IMR-90 (cell line): ENCODE measurements around the gene STX4. TPM values are rescaled to one million over a fixed set of nuclear protein-coding genes. Genes with fewer than 3 reads are reported as not detected.

Experiments used
- ATAC-seq: fragments of 200-7000 bp; cut with Tn5 transposase; 2 replicates; pipeline ENCODE4 v1.9.1; 2020; ENCODE audit warnings: low read depth, mild to moderate bottlenecking, moderate library complexity
- BruUV-seq: library from RNA; stranded (reverse); fragments of 400-500 nt; replicated peaks from 2 replicates; lab custom pipeline; 2021; lab: Mats Ljungman, UMichigan
- CTCF ChIA-PET: fragments of 300-600 bp; formaldehyde crosslinking; extraction: SDS; loops from one replicate; lab custom pipeline; 2021; ENCODE audit warnings: antibody characterized with exemption; lab: Yijun Ruan, JAX
- POLR2A ChIA-PET: fragments of 300-600 bp; sonication (Branson Sonifier 250); formaldehyde crosslinking; loops from one replicate; lab custom pipeline; 2022; ENCODE audit warnings: antibody characterized with exemption; ENCODE audit not compliant: unreplicated experiment; lab: Charles Lee
- DNase-seq: peaks from one replicate; pipeline ENCODE4 v3.0.0; 2013
- H2AFZ ChIP-seq: replicated peaks from 2 replicates; pipeline ENCODE3; 2013; ENCODE audit warnings: low read length, mild to moderate bottlenecking; ENCODE audit not compliant: poor library complexity
- H2AK5ac ChIP-seq: 2 replicates; pipeline ENCODE4 v1.6.1; 2013; ENCODE audit warnings: low read depth, low read length, inconsistent platforms
- H2AK9ac ChIP-seq: replicated peaks from 2 replicates; pipeline ENCODE3; 2013; ENCODE audit warnings: mild to moderate bottlenecking, low read depth, low read length, moderate library complexity; ENCODE audit not compliant: poor library complexity
- H2BK120ac ChIP-seq: 2 replicates; pipeline ENCODE4 v1.6.1; 2013; ENCODE audit warnings: low read depth, low read length, inconsistent platforms
- H2BK15ac ChIP-seq: 3 replicates; pipeline ENCODE4 v1.6.1; 2013; ENCODE audit warnings: low read depth, low read length, inconsistent platforms
- H2BK20ac ChIP-seq: 2 replicates; pipeline ENCODE4 v1.6.1; 2013; ENCODE audit warnings: low read depth, mild to moderate bottlenecking, inconsistent platforms, low read length, moderate library complexity
- H2BK5ac ChIP-seq: 2 replicates; pipeline ENCODE4 v1.6.1; 2013; ENCODE audit warnings: mild to moderate bottlenecking, low read depth, low read length, inconsistent platforms; ENCODE audit not compliant: poor library complexity, severe bottlenecking
- H3K14ac ChIP-seq: replicated peaks from 2 replicates; pipeline ENCODE4 v1.6.1; 2013; ENCODE audit warnings: low read depth, low read length, inconsistent platforms
- H3K18ac ChIP-seq: 2 replicates; pipeline ENCODE4 v1.6.1; 2013; ENCODE audit warnings: low read depth, low read length, control low read depth
- H3K23ac ChIP-seq: 2 replicates; pipeline ENCODE4 v1.6.1; 2013; ENCODE audit warnings: low read depth, low read length, inconsistent platforms
- H3K27ac ChIP-seq: 2 replicates; pipeline ENCODE4 v1.5.1; 2013; ENCODE audit warnings: mild to moderate bottlenecking, control low read depth, low read length; ENCODE audit not compliant: insufficient read depth
- H3K27me3 ChIP-seq: 2 replicates; pipeline ENCODE4 v1.6.1; 2013; ENCODE audit warnings: low read length; ENCODE audit not compliant: control insufficient read depth, insufficient read depth
- H3K36me3 ChIP-seq: 2 replicates; pipeline ENCODE4 v1.6.1; 2013; ENCODE audit warnings: low read length, mixed read lengths; ENCODE audit not compliant: control insufficient read depth, insufficient read depth
- H3K4ac ChIP-seq: 2 replicates; pipeline ENCODE4 v1.6.1; 2013; ENCODE audit warnings: low read depth, low read length, inconsistent platforms
- H3K4me1 ChIP-seq: 2 replicates; pipeline ENCODE4 v1.6.1; 2013; ENCODE audit warnings: low read length, mixed read lengths; ENCODE audit not compliant: control insufficient read depth, insufficient read depth
- H3K4me2 ChIP-seq: 2 replicates; pipeline ENCODE4 v1.6.1; 2013; ENCODE audit warnings: low read depth, mild to moderate bottlenecking, control low read depth, low read length, moderate library complexity
- H3K4me3 ChIP-seq: 2 replicates; pipeline ENCODE4 v1.5.1; 2013; ENCODE audit warnings: low read depth, mild to moderate bottlenecking, control low read depth, low read length, moderate library complexity; ENCODE audit not compliant: insufficient read depth
- H3K56ac ChIP-seq: 2 replicates; pipeline ENCODE4 v1.6.1; 2013; ENCODE audit warnings: low read length, inconsistent platforms; ENCODE audit not compliant: insufficient read depth; ENCODE audit errors: extremely low read depth
- H3K79me1 ChIP-seq, 2 experiments: 2 replicates each; pipeline ENCODE4 v1.6.1; 2013; ENCODE audit warnings: low read length in 2 of 2, inconsistent platforms in 1 of 2, low read depth in 1 of 2
- H3K9ac ChIP-seq: 2 replicates; pipeline ENCODE4 v1.6.1; 2013; ENCODE audit warnings: low read depth, low read length, control low read depth
- H3K9me1 ChIP-seq: 2 replicates; pipeline ENCODE4 v1.6.1; 2013; ENCODE audit warnings: low read length, inconsistent platforms; ENCODE audit not compliant: insufficient read depth
- H3K9me3 ChIP-seq: 2 replicates; pipeline ENCODE4 v1.6.1; 2013; ENCODE audit warnings: low read length; ENCODE audit not compliant: control insufficient read depth, insufficient read depth
- H4K20me1 ChIP-seq: 2 replicates; pipeline ENCODE4 v1.6.1; 2013; ENCODE audit warnings: low read length, inconsistent platforms; ENCODE audit not compliant: insufficient read depth
- H4K5ac ChIP-seq: 2 replicates; pipeline ENCODE4 v1.6.1; 2013; ENCODE audit warnings: mild to moderate bottlenecking, low read depth, low read length, control low read depth
- H4K8ac ChIP-seq, 2 experiments: 2 replicates each; pipeline ENCODE4 v1.6.1; 2013; ENCODE audit warnings: low read depth in 2 of 2, low read length in 2 of 2, control low read depth in 1 of 2, inconsistent platforms in 1 of 2
- H4K91ac ChIP-seq: 2 replicates; pipeline ENCODE4 v1.6.1; 2013; ENCODE audit warnings: low read depth, low read length, inconsistent platforms; ENCODE audit not compliant: insufficient read depth
- BHLHE40 ChIP-seq: fragments of 150-350 bp; IDR thresholded peaks from 2 replicates; pipeline ENCODE4 v1.6.1; 2016; ENCODE audit warnings: mild to moderate bottlenecking, low read depth, low read length
- CEBPB ChIP-seq: IDR thresholded peaks from 2 replicates; pipeline ENCODE4 v1.6.1; 2012; ENCODE audit warnings: low read depth, low read length, improper control_type of control experiment
- CTCF ChIP-seq: conservative IDR thresholded peaks from 2 replicates; pipeline ENCODE4 v1.5.1; 2012; ENCODE audit warnings: mild to moderate bottlenecking, low read depth, low read length, improper control_type of control experiment
- FOS ChIP-seq: fragments of 150-350 bp; IDR thresholded peaks from 2 replicates; pipeline ENCODE4 v1.6.1; 2016; ENCODE audit warnings: low read depth, low read length
- MAFK ChIP-seq: IDR thresholded peaks from 2 replicates; pipeline ENCODE4 v1.6.1; 2012; ENCODE audit warnings: low read depth, low read length, improper control_type of control experiment
- POLR2A ChIP-seq: IDR thresholded peaks from 2 replicates; pipeline ENCODE4 v1.6.1; 2012; ENCODE audit warnings: mild to moderate bottlenecking, low read depth, low read length
- RAD21 ChIP-seq: IDR thresholded peaks from 2 replicates; pipeline ENCODE4 v1.6.1; 2012; ENCODE audit warnings: low read length, improper control_type of control experiment
- RCOR1 ChIP-seq: IDR thresholded peaks from 2 replicates; pipeline ENCODE4 v1.6.1; 2012; ENCODE audit warnings: mild to moderate bottlenecking, low read length, improper control_type of control experiment; ENCODE audit not compliant: insufficient replicate concordance
- RFX5 ChIP-seq: IDR thresholded peaks from 2 replicates; pipeline ENCODE4 v1.8.0; 2012; ENCODE audit warnings: low read depth, mild to moderate bottlenecking, low read length, moderate library complexity
- WGBS, 2 experiments: methylation state at CpG; one replicate each; pipeline versions ENCODE4 v1.1.5 to v1.1.7; 2013; ENCODE audit warnings: missing lambda C conversion rate in 2 of 2; ENCODE audit not compliant: insufficient read length in 1 of 2; ENCODE audit errors: extremely low coverage in 2 of 2; 5-methylcytosine and 5-hydroxymethylcytosine counted together
- dilution Hi-C: fragments of 300-500 bp; cut with HindIII; formaldehyde crosslinking; loops from one replicate; pipeline ENCODE4 v1.14.3; 2018; ENCODE audit warnings: low sequenced_read_pairs; ENCODE audit not compliant: unreplicated experiment
- in situ Hi-C: fragments of 300-500 bp; cut with MboI; formaldehyde crosslinking; loops from 3 replicates; pipeline ENCODE4 v1.14.3; 2019; ENCODE audit warnings: low sequenced_read_pairs, inconsistent platforms, mixed read lengths
- intact Hi-C: fragments of 100-400 bp; cut with micrococcal nuclease; formaldehyde crosslinking; loops from 2 replicates; pipeline ENCODE4 v1.10.0; 2022
- polyA plus RNA-seq, 3 experiments: library from polyadenylated mRNA; depleted of rRNA; stranded (reverse); fragments of >200 nt; gene quantifications; 2 replicates each; pipeline ENCODE4 v1.2.3, GENCODE V29; 2012; ENCODE audit warnings: low replicate concordance in 1 of 3
- total RNA-seq: library from RNA; depleted of rRNA; stranded (reverse); fragments of >200 nt; gene quantifications from 2 replicates; pipeline ENCODE4 v1.2.3, GENCODE V29; 2012
- TF ChIP-seq, protein P1 (sequence below): fragments of 150-350 bp; IDR thresholded peaks from 2 replicates; pipeline ENCODE4 v1.6.1; 2016; ENCODE audit warnings: low read depth, mild to moderate bottlenecking, low read length, moderate library complexity, borderline replicate concordance

The STX4 gene
- total and polyA plus RNA-seq, 2 of the 4 experiments (the other 2 are of a cell fraction) = 23.5 to 67.9 TPM

GRCh38 chr16:31083556-31083955 is 50.2 kb downstream of the STX4 start:
- H2BK20ac ChIP-seq = no peak overlapping the region
- H4K8ac ChIP-seq = no peak overlapping the region
- no peak overlapping the region for H2BK120ac ChIP-seq
- no peak overlapping the region for H2AK9ac ChIP-seq
- H3K27ac ChIP-seq = no peak overlapping the region
- H3K9me1 ChIP-seq = peaks cover 3% of the 10 kb centered on the region; the same call in 1 of the 2 replicates
- H2BK15ac ChIP-seq = no peak overlapping the region
- H3K79me1 ChIP-seq = peaks cover 14 to 48% of the 10 kb centered on the region in 2 experiments
- no peak overlapping the region for H3K18ac ChIP-seq
- H3K4me3 ChIP-seq = no peak overlapping the region
- H4K91ac ChIP-seq = no peak overlapping the region
- no peaks in the 10 kb centered on the region for H3K27me3 ChIP-seq
- H2AK5ac ChIP-seq = no peak overlapping the region
- DNase-seq = no peak
- in situ Hi-C loops = loop anchor here (10.0 kb wide), 1 partner anchor 99 kb away; the partner anchor contains the start of gene HSD3B7
- BruUV-seq = no TSS peak
- no peak overlapping the region for H3K23ac ChIP-seq
- H3K56ac ChIP-seq = no peak overlapping the region
- peaks cover 21% of the 10 kb centered on the region for H4K20me1 ChIP-seq
- no peak for ATAC-seq
- H3K14ac ChIP-seq = no peak overlapping the region
- no peaks in the 10 kb centered on the region for H3K4me1 ChIP-seq
- H3K9me3 ChIP-seq = no peaks in the 10 kb centered on the region
- ChIA-PET POLR2A (no interaction called here), CTCF (no interaction called here)
- TF ChIP-seq CEBPB = no peak
- no peak for TF ChIP-seq POLR2A
- TF ChIP-seq MAFK = no peak
- no peak for TF ChIP-seq RAD21
- TF ChIP-seq RFX5 = no peak
- TF ChIP-seq, protein P1, sequence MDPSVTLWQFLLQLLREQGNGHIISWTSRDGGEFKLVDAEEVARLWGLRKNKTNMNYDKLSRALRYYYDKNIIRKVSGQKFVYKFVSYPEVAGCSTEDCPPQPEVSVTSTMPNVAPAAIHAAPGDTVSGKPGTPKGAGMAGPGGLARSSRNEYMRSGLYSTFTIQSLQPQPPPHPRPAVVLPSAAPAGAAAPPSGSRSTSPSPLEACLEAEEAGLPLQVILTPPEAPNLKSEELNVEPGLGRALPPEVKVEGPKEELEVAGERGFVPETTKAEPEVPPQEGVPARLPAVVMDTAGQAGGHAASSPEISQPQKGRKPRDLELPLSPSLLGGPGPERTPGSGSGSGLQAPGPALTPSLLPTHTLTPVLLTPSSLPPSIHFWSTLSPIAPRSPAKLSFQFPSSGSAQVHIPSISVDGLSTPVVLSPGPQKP = no peak
- no peak for TF ChIP-seq CTCF
- no peak for TF ChIP-seq BHLHE40
- TF ChIP-seq RCOR1 = no peak
- TF ChIP-seq FOS = no peak
- no peak overlapping the region for H4K5ac ChIP-seq
- no peak overlapping the region for H2BK5ac ChIP-seq
- H2AFZ ChIP-seq = no peak overlapping the region
- H3K36me3 ChIP-seq = peaks cover 71% of the 10 kb centered on the region
- dilution Hi-C loops = no loop called here
- no peak overlapping the region for H3K4me2 ChIP-seq
- H3K9ac ChIP-seq = no peak overlapping the region
- WGBS, 2 experiments = no CpG with 5 or more reads among the region's 5 CpGs
- intact Hi-C loops = no loop called here
- no peak overlapping the region for H3K4ac ChIP-seq
